ENCODE data around the gene ARL11.

The ARL11 gene

GRCh38 chr13:49610176-49610575 lies 18.1 kb upstream of the ARL11 start:
- in situ Hi-C loops (cut with HindIII; ENCODE audit: low sequenced_read_pairs), result loop anchor here (25.0 kb wide), 2 partner anchors 173 to 323 kb away; partner anchors contain the start of genes CAB39L and SETDB2

- in situ Hi-C loops (cut with HindIII; ENCODE audit: low sequenced_read_pairs), result loop anchor here (25.0 kb wide), 2 partner anchors 175 to 325 kb away; partner anchors contain the start of genes CAB39L and SETDB2
Measured at GRCh38 chr13:49612042-49612441, 16.3 kb upstream of the ARL11 start.

- in situ Hi-C loops (cut with HindIII; ENCODE audit: low sequenced_read_pairs), result loop anchor here (25.0 kb wide), 2 partner anchors 179 to 329 kb away; partner anchors contain the start of genes CAB39L and SETDB2
Measured at GRCh38 chr13:49615836-49616675, 12.3 kb upstream of the ARL11 start.

GRCh38 chr13:49616676-49617065 lies 11.6 kb upstream of the ARL11 start:
- in situ Hi-C loops (cut with HindIII; ENCODE audit: low sequenced_read_pairs), result loop anchor here (25.0 kb wide), 2 partner anchors 179 to 329 kb away; partner anchors contain the start of genes CAB39L and SETDB2

- in situ Hi-C loops (cut with HindIII; ENCODE audit: low sequenced_read_pairs), result loop anchor here (25.0 kb wide), 2 partner anchors 183 to 333 kb away; partner anchors contain the start of genes CAB39L and SETDB2
Measured at GRCh38 chr13:49620170-49620621, 8.1 kb upstream of the ARL11 start.

GRCh38 chr13:49622174-49622946 lies 5.9 kb upstream of the ARL11 start:
- in situ Hi-C loops (cut with HindIII; ENCODE audit: low sequenced_read_pairs), result loop anchor here (25.0 kb wide), 2 partner anchors 185 to 335 kb away; partner anchors contain the start of genes CAB39L and SETDB2

GRCh38 chr13:49624229-49624628 lies 4.1 kb upstream of the ARL11 start:
- in situ Hi-C loops (cut with HindIII; ENCODE audit: low sequenced_read_pairs), result loop anchor here (25.0 kb wide), 2 partner anchors 187 to 337 kb away; partner anchors contain the start of genes CAB39L and SETDB2

GRCh38 chr13:49625392-49626079 lies 2.8 kb upstream of the ARL11 start:
- in situ Hi-C loops (cut with HindIII; ENCODE audit: low sequenced_read_pairs), result no loop called here

GRCh38 chr13:49629196-49629938 lies 1.1 kb downstream of the ARL11 start:
- in situ Hi-C loops (cut with HindIII; ENCODE audit: low sequenced_read_pairs), result no loop called here

GRCh38 chr13:49629947-49630346 lies 1.6 kb downstream of the ARL11 start:
- in situ Hi-C loops (cut with HindIII; ENCODE audit: low sequenced_read_pairs), result no loop called here

GRCh38 chr13:49630580-49630979 lies 2.3 kb downstream of the ARL11 start:
- in situ Hi-C loops (cut with HindIII; ENCODE audit: low sequenced_read_pairs), result no loop called here

- in situ Hi-C loops (cut with HindIII; ENCODE audit: low sequenced_read_pairs), result no loop called here
Measured at GRCh38 chr13:49632156-49632555, 3.8 kb downstream of the ARL11 start.

- in situ Hi-C loops (cut with HindIII; ENCODE audit: low sequenced_read_pairs), result no loop called here
Measured at GRCh38 chr13:49633710-49634109, 5.4 kb downstream of the ARL11 start.

GRCh38 chr13:49635599-49636433 lies 7.5 kb downstream of the ARL11 start:
- in situ Hi-C loops (cut with HindIII; ENCODE audit: low sequenced_read_pairs), result no loop called here

- in situ Hi-C loops (cut with HindIII; ENCODE audit: low sequenced_read_pairs), result no loop called here
Measured at GRCh38 chr13:49636705-49637104, 8.4 kb downstream of the ARL11 start.

GRCh38 chr13:49638030-49638743 lies 9.9 kb downstream of the ARL11 start:
- in situ Hi-C loops (cut with HindIII; ENCODE audit: low sequenced_read_pairs), result no loop called here

- in situ Hi-C loops (cut with HindIII; ENCODE audit: low sequenced_read_pairs), result no loop called here
Measured at GRCh38 chr13:49638744-49639072, 10.4 kb downstream of the ARL11 start.

GRCh38 chr13:49641801-49642291 lies 13.5 kb downstream of the ARL11 start:
- in situ Hi-C loops (cut with HindIII; ENCODE audit: low sequenced_read_pairs), result no loop called here
